GM18502 (cell line): ENCODE measurements around the gene GRK1.
A peak's percentile ranks its signal among the peaks of the same experiment; 100 is the strongest.

ENCODE experiments used
- ATAC-seq: cut with Tn5 transposase; IDR thresholded peaks from one replicate; pipeline ENCODE4 v1.9.1; 2021; ENCODE audit warnings: mild to moderate bottlenecking; ENCODE audit not compliant: unreplicated experiment, poor library complexity

Gene GRK1

DNA sequence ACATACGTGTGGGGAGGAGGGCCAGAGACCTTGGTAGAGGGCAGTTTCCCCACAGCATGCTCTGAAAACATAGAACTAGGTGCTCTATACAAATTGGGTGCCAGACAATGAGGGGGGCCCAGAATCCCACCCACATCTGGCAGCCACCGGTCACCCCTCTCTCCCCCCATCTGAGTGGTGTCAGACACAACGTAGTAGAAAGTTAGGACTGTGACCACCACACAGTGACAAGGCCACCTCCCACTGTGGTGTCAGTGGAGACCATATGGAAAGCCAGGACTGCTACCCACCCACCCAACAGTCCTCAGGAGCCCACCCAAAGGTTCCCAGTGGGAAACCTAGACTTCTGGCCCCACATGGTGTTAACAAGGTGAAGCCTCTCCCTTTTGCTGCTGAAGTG lies 7.0 kb upstream of the GRK1 start:
- ATAC-seq = no peak

DNA sequence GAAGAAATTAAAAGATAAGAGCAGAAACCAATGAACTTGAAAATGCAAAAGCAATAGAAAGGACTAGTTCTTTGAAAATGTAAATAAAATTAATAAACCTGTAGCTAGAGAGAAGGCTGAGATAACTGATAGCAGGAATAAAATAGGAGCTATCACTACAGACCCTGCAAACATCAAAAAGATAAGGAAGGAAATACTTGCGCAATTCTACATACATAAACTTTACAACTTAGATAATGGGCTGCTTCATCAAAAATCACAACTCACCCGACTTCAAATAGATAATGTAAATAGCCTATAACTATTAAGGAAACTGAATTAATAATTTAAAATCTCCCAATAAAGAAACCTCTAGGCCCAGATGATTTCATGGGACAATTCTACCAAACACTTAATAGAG lies 5.5 kb upstream of the GRK1 start:
- ATAC-seq = no peak

DNA sequence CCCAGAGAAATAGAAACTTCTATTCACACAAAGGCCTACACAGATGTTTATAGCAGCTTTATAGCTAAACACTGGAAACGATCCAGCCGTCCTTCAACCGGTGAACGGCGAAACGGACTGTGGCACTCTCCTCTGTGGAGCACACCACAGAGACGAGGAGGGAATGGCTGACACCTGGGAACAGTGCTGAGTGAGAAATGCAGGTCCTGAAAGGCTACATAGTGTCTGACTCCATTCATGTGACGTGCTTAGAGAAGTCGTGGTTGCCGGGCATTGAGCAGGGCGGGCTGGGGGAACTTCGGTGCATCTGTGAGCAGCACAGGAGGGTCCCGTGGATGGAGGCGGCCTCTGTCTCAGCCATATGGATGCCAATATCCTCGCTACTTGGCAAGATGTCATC lies 3.1 kb upstream of the GRK1 start:
- ATAC-seq = no peak

DNA sequence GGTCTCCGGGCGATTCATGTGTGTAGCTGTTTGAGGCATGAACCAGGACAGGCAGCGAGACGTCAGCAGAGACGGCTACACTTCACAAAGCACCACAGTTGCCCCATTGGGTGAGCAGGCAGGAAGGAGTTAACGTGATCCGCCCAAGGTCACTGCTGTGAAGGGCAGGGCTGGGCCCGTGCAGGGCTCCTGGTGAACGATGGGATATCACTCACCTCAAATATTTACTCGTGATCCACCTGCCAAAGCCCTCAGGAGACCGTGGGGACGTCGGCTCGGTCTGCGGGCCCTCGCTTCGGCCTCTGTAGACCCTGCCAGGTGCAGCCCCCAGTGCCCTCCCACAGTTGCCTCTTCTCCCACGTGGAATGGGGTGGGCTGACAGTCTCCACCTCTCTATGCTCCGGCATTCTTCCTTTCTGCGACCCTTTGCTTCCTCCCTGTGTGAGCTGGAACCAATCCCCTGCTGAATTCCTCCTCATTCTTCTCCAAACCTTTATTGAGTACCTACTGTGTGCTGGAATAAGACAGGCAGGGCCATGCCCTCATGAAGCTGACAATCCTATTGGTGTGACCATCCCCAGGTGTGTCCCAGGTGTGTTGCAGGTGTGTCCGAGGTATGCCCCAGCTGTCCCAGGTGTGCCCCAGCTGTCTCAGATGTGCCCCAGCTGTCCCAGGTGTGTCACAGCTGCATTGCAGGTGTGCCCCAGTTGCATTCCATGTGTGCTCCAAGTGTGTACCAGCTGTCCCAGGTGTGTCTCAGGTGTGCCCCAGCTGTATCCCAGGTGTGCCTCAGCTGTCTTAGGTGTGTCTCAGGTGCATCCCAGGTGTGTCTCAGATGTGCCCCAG lies 2.0 kb upstream of the GRK1 start:
- no peak for ATAC-seq

DNA sequence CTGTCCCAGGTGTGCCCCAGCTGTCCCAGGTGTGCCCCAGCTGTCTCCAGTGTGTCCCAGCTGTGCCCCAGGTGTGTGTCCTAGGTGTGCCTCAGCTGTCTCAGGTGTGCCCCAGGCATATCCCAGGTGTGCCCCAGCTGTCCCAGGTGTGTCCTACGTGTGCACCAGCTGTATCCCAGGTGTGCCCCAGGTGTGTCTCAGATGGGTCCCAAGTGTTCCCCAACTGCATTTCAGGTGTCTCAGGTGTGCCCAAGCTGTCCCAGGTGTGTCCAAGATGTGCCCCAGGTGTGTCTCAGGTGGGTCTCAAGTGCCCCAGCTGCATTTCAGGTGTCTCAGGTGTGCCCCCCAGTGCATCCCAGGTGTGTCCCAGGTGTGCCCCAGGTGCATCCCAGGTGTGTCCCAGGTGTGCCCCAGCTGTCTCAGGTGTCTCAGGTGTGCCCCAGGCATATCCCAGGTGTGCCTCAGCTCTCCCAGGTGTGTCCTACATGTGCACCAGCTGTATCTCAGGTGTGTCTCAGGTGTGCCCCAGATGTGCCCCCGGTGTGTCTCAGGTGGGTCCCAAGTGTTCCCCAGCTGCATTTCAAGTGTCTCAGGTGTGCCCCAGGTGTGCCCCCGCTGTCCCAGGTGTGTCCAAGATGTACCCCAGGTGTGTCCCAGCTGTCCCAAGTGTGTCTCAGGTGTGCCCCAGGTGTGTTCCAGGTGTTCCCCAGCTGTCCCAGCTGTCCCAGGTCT lies 1.3 kb upstream of the GRK1 start:
- ATAC-seq = no peak

DNA sequence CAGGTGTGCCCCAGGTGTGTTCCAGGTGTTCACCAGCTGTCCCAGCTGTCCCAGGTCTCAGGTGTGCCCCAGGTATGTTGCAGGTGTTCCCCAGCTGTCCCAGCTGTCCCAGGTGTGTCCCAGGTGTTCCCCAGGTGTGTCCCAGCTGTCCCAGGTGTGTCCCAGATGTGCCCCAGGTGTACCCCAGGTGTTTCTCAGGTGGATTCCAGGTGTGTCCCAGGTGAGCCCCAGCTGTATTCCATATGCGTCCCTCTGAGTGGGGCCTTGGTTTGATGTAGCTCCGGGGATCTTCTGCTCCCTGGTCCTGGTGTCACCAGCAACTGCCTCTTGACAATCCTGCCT lies 719 bp upstream of the GRK1 start:
- ATAC-seq = no peak

DNA sequence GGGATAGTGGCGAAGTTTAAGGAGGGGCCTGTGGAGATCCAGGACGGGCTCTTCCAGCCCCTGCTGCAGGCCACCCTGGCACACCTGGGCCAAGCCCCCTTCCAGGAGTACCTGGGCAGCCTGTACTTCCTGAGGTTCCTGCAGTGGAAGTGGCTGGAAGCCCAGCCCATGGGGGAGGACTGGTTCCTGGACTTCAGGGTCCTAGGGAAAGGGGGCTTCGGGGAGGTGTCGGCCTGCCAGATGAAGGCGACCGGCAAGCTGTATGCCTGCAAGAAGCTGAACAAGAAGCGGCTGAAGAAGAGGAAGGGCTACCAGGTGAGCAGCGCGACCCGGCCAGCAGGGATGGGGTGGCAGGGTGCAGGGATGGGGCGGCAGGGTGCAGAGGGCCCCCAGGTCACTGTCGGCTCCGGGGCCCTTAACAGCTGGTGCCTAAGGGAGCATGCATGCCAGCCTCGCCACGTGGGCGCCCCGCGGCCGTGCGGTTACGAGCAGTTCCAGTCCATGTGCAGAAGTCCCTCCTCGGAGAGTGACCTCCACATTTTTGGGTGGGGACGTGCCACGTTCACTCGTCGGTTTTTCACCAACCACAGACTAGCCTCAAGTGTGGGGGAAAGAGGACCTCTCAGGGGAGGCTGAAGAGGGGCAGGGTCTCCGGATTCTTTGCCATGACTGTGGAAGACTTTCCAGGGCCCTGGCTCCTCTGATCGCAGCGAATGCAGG lies 912 bp downstream of the GRK1 start:
- ATAC-seq = no peak

DNA sequence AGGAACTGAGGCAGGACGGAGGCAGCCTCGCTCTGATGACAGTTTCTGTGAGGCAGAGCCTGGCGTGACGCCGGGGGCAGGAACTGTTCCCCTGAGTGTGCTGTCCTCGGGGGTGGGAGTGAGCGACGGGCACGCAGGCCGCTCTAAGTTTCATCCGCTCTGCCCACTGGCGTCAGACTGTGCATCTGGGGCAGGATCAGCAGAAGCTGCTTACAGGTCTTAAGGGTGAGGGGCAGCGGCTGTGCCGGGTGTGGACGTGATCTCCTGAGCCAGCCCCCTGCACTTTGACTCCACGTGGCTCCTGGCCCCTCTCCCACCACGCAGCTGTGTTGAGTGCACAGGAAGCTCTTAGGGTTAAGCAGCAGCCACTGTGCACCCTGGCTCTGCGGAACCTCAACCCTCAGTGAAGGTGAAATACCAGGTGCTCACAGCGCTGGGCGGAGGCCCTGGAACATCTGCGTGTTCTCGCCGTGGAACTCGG lies 1.5 kb downstream of the GRK1 start:
- no peak for ATAC-seq

DNA sequence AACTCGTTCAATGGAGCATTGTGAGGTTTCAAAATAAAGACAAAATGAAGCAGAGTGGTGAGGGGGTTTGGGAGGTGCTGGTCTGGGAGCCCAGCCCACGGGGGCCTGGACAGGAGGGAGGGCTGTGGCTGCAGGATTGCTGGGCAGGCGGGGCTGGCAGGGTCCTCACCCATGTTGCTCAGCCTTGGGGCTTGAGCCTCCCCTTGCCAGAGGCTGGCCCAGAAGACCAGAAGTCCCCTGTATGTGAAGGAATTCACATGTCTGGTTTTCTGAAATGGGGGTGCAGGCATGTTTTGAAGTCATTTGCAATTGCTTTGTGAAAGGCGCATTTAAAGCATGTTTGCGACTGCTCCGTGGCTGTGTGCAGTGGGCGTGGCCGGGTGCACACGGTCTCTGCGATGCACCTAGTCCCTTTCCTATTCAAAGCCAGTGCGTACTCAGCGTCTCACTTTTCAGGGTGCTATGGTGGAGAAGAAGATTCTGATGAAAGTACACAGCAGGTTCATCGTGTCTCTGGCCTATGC lies 2.3 kb downstream of the GRK1 start:
- ATAC-seq = no peak

DNA sequence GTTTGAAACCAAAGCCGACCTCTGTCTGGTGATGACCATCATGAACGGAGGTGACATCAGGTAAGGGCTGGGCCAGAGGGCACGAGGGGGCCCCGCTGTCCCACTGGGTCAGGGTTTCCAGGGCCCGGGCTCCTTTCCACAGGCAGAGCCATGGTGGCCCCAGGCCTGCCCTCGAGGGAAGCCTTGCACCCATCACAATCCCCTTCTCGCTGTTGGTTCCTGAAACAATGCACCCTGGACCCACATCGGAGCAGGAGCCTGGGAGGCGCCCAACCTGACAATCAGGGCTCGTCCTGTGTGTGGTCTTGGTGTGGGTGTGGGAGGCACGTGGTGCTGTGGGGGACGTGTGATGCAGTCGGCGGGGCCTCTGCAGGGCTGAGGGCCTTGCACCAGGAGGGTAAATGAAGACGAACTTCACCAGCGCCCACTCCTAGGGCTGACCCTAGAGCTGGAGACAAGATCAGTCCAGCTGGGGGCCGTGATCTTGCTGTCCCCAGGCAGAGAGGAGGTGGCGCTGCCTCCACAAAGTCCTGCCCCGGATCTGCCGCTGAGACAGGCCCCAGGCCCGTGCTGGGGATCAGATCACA lies 2.8 kb downstream of the GRK1 start:
- ATAC-seq = no peak

DNA sequence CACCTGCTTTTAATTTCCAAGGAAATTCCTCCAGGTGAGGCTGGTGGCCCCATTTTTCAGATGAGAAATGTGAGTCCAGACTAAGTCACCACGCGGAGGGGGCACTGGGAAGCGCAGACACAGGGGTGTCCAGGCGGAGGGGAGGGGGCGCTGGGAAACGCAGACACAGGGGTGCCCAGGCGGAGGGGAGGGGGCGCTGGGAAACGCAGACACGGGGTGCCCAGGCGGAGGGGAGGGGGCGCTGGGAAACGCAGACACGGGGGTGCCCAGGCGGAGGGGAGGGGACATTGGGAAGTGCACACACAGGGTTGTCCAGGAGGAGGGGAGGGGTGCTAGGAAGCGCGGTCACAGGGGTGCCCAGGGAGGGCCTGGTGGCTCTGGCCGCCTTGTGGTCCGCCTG lies 3.5 kb downstream of the GRK1 start:
- no peak for ATAC-seq

DNA sequence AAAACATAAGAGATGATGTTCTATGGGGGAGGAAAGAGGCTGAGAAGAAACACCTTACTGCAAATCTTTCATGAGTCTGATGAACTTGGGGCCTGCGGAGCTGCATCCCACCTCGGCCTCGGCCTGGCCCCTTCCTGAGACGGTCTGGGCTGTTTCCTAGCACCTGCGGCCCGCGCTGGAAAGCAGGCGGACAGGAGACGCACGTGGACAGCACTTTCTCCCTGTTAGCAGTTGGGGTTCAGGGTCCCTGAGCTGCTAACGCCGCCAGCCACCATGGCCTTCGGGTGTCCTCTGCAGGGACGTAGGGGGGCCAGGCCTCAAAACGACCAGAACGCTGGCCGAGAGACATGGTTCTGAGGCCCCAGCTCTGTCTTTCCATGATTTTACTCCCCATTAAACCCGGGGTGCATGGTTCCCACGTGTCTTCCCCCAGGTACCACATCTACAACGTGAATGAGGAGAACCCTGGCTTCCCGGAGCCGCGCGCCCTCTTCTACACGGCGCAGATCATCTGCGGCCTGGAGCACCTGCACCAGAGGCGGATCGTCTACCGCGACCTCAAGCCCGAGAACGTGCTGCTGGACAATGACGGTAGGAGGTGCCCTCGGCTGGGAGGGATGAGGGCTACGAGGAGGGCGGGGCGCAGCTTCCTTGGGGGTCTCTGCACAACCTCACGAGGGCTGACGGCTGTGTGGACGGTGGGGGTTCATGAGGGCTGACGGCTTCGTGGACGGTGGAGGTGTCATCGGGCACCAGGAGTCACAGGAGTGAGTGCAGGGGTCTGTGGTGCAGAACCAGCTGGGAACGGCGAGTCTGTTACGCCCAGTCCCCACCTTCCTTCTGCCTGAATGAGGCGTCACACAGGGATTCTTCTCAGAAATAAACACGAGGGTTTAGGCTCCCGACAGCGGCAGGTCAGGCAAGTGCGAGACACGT lies 4.3 kb downstream of the GRK1 start:
- no peak for ATAC-seq

DNA sequence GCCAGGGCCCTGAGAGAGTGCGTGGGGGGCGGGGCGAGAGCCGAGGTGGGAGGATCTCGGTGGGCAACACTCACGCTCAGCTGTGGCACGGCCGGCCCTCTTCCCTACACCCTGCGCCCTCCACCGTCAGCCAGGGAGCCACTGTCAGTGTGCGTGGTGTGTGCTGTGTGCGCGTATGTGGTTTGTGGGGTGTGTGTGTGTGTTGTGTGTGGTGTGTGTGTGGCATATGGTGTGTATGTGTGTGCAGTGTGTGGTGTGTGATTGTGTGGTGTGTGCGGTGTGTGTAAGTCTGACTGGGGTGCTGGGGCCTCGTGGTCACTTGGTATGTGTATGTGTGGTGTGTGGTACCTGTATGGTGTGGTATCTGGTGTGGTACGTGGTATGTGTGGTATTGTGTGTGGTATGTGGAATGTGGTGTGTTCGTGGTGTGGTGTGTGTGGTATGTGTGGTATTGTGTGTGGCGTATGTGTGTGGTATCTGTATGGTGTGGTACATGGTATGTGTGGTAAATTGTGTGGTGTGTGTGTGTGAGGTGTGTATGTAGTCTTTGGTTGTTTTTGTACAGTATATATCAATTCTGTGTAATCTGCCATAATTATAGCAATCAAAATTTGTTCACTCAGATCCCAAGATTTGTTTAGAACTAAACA lies 5.1 kb downstream of the GRK1 start:
- ATAC-seq = no peak

DNA sequence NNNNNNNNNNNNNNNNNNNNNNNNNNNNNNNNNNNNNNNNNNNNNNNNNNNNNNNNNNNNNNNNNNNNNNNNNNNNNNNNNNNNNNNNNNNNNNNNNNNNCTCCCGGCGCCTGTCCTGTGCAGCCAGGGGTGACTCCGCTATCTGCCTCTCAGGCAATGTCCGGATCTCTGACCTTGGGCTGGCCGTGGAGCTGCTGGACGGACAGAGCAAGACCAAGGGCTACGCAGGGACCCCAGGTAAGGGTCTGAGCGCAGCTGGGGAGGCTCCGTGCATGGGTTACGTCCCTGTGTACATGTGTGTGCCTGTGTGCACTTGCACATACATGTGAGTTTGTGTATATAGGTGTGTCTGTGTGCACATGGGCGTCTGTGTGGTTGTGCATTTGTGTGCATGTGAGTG lies 55.9 kb downstream of the GRK1 start:
- ATAC-seq = no peak

DNA sequence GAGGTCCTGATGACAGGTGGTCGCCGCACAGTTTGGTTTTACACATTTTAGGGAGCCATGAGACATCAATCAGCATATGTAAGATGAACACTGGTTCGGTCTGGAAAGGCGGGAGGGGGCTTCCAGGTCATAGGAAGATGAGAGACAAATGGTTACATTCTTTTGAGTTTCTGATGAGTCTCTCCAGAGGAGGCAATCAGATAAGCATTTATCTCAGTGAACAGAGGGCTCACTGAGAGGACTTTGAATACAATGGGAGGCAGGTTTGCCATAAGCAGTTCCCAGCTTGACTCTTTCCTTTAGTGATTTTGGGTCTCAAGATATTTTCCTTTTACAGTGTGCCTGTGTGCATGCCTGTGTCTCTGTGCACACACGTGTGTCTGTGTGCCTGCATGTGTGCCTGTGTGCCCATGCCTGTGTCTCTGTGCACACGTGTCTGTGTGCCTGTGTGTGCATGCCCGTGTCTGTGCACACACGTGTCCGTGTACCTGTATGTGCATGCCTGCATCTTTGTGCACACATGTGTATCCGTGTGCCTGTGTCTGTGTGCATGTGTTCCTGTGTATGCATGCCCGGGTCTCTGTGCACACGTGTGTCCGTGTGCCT lies 56.5 kb downstream of the GRK1 start:
- ATAC-seq = no peak

DNA sequence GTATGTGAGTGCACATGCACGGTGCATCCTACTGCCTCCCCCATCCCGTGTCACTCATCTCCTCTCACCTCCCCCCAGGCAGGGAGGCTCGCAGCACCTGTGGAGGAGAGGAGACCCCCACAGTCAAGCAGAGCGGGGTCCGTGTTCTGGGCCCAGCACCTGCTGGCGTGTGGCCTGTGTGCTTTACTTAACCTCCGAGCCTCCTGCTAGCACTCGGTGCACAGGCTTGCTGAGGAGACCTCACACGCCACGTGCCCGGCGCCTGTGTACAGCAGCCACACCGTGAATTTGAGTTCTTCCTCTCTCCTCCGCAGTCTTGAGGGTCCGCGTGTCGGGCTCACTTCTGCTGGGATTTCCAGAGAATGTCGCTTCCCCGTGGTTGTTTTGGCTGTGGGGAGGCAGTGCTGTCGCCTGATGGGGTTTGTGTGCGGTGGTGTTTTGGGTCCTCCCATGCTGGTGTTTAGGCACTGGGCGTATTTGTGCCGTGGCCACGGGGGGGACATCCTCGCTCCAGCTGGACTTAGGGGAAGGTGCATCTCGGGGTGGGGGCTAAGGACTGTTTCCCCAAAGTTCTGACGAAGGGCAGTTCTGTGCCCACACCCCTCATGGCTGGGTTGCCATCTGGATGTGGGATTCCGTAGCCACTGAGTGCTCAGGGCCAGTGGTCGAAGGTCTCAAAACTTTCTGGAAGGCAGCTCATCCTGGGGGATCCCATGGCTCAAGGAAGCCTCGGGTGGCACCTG lies 57.2 kb downstream of the GRK1 start:
- ATAC-seq = no peak

DNA sequence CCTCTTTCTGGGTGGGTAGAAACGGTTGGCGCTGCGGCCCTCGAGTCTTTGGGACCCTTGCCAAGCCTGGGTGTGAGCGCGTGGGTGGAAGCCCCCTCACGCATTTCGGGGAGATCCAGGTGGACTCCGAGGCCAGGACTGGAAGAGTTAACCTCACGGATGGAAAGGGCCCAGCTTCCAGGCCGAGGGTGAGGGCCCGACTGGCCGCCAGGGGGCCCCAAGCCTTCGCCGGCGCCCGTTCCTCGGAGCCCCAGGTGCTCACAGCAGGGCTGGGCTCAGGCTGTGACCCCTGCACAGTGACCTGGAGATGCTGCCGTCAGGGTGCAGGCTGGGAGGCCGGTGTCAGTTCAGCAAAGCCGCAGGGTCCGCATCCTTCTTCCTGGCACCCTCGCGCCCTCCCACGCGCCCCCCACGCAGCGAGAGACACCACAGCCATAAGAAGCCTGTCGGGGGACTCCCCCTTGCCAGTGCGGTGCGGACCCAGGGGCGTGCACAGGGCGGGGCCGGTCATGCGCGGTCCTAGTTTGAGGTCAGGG lies 57.8 kb downstream of the GRK1 start:
- peak; percentile 88 for ATAC-seq
